H9 (cell line): ENCODE measurements around the gene CCDC88A. TPM values are rescaled to one million over a fixed set of nuclear protein-coding genes. Genes with fewer than 3 reads are reported as not detected.

Experiments used
- DNase-seq: peaks from one replicate; pipeline ENCODE4 v3.0.0-alpha.2; 2017
- H2AFZ ChIP-seq: one replicate; pipeline ENCODE4 v1.6.1; 2013; ENCODE audit warnings: mild to moderate bottlenecking, low read length, control low read depth, moderate library complexity
- H2AK5ac ChIP-seq: 2 replicates; pipeline ENCODE4 v1.6.1; 2013; ENCODE audit warnings: low read length, control low read depth, mixed read lengths; ENCODE audit not compliant: insufficient read length
- H2BK120ac ChIP-seq: one replicate; pipeline ENCODE4 v1.6.1; 2013; ENCODE audit warnings: low read depth, mild to moderate bottlenecking, low read length, control low read depth, inconsistent platforms; ENCODE audit not compliant: poor library complexity, severe bottlenecking
- H2BK12ac ChIP-seq: 2 replicates; pipeline ENCODE4 v1.6.1; 2013; ENCODE audit warnings: low read length, control low read depth, mixed read lengths, low read depth; ENCODE audit not compliant: insufficient read length
- H2BK15ac ChIP-seq: 2 replicates; pipeline ENCODE4 v1.6.1; 2013; ENCODE audit warnings: low read depth, low read length, control low read depth
- H2BK20ac ChIP-seq: one replicate; pipeline ENCODE4 v1.6.1; 2013; ENCODE audit warnings: low read depth, mild to moderate bottlenecking, low read length, control low read depth, inconsistent platforms; ENCODE audit not compliant: poor library complexity, severe bottlenecking
- H2BK5ac ChIP-seq: 2 replicates; pipeline ENCODE4 v1.6.1; 2013; ENCODE audit warnings: low read length, control low read depth, mixed read lengths; ENCODE audit not compliant: insufficient read length
- H3K14ac ChIP-seq: 2 replicates; pipeline ENCODE4 v1.6.1; 2013; ENCODE audit warnings: low read length, control low read depth; ENCODE audit not compliant: insufficient read depth
- H3K18ac ChIP-seq: 2 replicates; pipeline ENCODE4 v1.6.1; 2013; ENCODE audit warnings: low read depth, mild to moderate bottlenecking, mixed read lengths, low read length, control low read depth; ENCODE audit not compliant: insufficient read length
- H3K23ac ChIP-seq: 2 replicates; pipeline ENCODE4 v1.6.1; 2013; ENCODE audit warnings: low read length, control low read depth, mixed read lengths, low read depth; ENCODE audit not compliant: insufficient read length
- H3K23me2 ChIP-seq: 2 replicates; pipeline ENCODE4 v1.6.1; 2013; ENCODE audit warnings: low read depth, mild to moderate bottlenecking, mixed read lengths, low read length, control low read depth; ENCODE audit not compliant: insufficient read length, poor library complexity, severe bottlenecking
- H3K27ac ChIP-seq: 2 replicates; pipeline ENCODE4 v1.5.1; 2013; ENCODE audit warnings: low read length, control low read depth, mixed read lengths, low read depth; ENCODE audit not compliant: insufficient read length
- H3K27me3 ChIP-seq: 2 replicates; pipeline ENCODE4 v1.6.1; 2013; ENCODE audit warnings: low read length, control low read depth, inconsistent platforms; ENCODE audit not compliant: insufficient read depth
- H3K4ac ChIP-seq: 2 replicates; pipeline ENCODE4 v1.6.1; 2013; ENCODE audit warnings: low read depth, mild to moderate bottlenecking, control low read depth, inconsistent platforms, low read length, moderate library complexity
- H3K4me1 ChIP-seq: 2 replicates; pipeline ENCODE4 v1.6.1; 2013; ENCODE audit warnings: low read length, control low read depth, inconsistent platforms; ENCODE audit not compliant: insufficient read depth
- H3K4me2 ChIP-seq: 2 replicates; pipeline ENCODE4 v1.6.1; 2013; ENCODE audit warnings: low read length, control low read depth, mixed read lengths; ENCODE audit not compliant: insufficient read length, insufficient read depth
- H3K56ac ChIP-seq: 2 replicates; pipeline ENCODE4 v1.6.1; 2013; ENCODE audit warnings: low read depth, mild to moderate bottlenecking, mixed read lengths, low read length, control low read depth; ENCODE audit not compliant: insufficient read length
- H3K79me1 ChIP-seq: 2 replicates; pipeline ENCODE4 v1.6.1; 2013; ENCODE audit warnings: low read depth, mild to moderate bottlenecking, moderate library complexity, low read length, control low read depth, inconsistent platforms; ENCODE audit not compliant: insufficient read depth, poor library complexity, severe bottlenecking
- H3K79me2 ChIP-seq: 2 replicates; pipeline ENCODE4 v1.6.1; 2013; ENCODE audit warnings: low read length, control low read depth, inconsistent platforms; ENCODE audit not compliant: insufficient read depth
- H3K9ac ChIP-seq: 2 replicates; pipeline ENCODE4 v1.6.1; 2013; ENCODE audit warnings: low read length, control low read depth, mixed read lengths; ENCODE audit not compliant: insufficient read length; ENCODE audit errors: extremely low read depth
- H3K9me3 ChIP-seq: one replicate; pipeline ENCODE4 v1.6.1; 2013; ENCODE audit warnings: low read depth, low read length, inconsistent platforms; ENCODE audit not compliant: control insufficient read depth
- H3T11ph ChIP-seq: one replicate; pipeline ENCODE4 v1.6.1; 2013; ENCODE audit warnings: mild to moderate bottlenecking, low read length, control low read depth, inconsistent platforms
- H4K20me1 ChIP-seq: one replicate; pipeline ENCODE4 v1.6.1; 2013; ENCODE audit not compliant: control insufficient read depth, insufficient read length, insufficient read depth
- H4K5ac ChIP-seq: 2 replicates; pipeline ENCODE4 v1.6.1; 2013; ENCODE audit warnings: low read depth, mild to moderate bottlenecking, mixed read lengths, low read length, control low read depth; ENCODE audit not compliant: insufficient read length
- H4K8ac ChIP-seq: replicated peaks from 2 replicates; pipeline ENCODE4 v1.6.1; 2013; ENCODE audit warnings: low read length, control low read depth, mixed read lengths, low read depth; ENCODE audit not compliant: insufficient read length
- H4K91ac ChIP-seq: 2 replicates; pipeline ENCODE4 v1.6.1; 2013; ENCODE audit warnings: low read depth, mild to moderate bottlenecking, moderate library complexity, mixed read lengths, low read length, control low read depth; ENCODE audit not compliant: insufficient read length
- H3K27ac Mint-ChIP-seq, 3 experiments: 2 replicates in 2 of 3; 3 replicates in 1 of 3; pipeline ENCODE4 v1.8.0; 2020 to 2021; ENCODE audit warnings: mixed read lengths in 3 of 3, mild to moderate bottlenecking in 1 of 3, moderate library complexity in 1 of 3
- H3K27me3 Mint-ChIP-seq: 2 replicates; pipeline ENCODE4 v1.8.0; 2021; ENCODE audit warnings: low read depth, mild to moderate bottlenecking, moderate library complexity, mixed read lengths
- H3K36me3 Mint-ChIP-seq, 3 experiments: 2 replicates in 2 of 3; 3 replicates in 1 of 3; pipeline ENCODE4 v1.8.0; 2020 to 2021; ENCODE audit warnings: low read depth in 3 of 3, mixed read lengths in 3 of 3; ENCODE audit not compliant: insufficient read depth in 1 of 3
- H3K4me1 Mint-ChIP-seq, 2 experiments: 2 replicates each; pipeline ENCODE4 v1.8.0; 2020; ENCODE audit warnings: mixed read lengths in 2 of 2
- H3K4me3 Mint-ChIP-seq, 2 experiments: 2 replicates in 1 of 2; 3 replicates in 1 of 2; pipeline ENCODE4 v1.8.0; 2020 to 2021; ENCODE audit warnings: mild to moderate bottlenecking in 2 of 2, mixed read lengths in 2 of 2, moderate library complexity in 1 of 2
- H3K9me3 Mint-ChIP-seq, 2 experiments: 2 replicates in 1 of 2; 3 replicates in 1 of 2; pipeline ENCODE4 v1.8.0; 2020; ENCODE audit warnings: mild to moderate bottlenecking in 2 of 2, mixed read lengths in 2 of 2, moderate library complexity in 1 of 2
- WGBS: extraction: QIAGEN DNeasy Blood & Tissue Kit; methylation state at CpG from one replicate; pipeline ENCODE4 v1.1.7; 2013; ENCODE audit warnings: missing lambda C conversion rate, low lambda C conversion rate, mixed read lengths; ENCODE audit not compliant: insufficient read length; ENCODE audit errors: extremely low coverage; 5-methylcytosine and 5-hydroxymethylcytosine counted together
- total RNA-seq: library from RNA; stranded (reverse); gene quantifications from 2 replicates; pipeline ENCODE4 v1.2.1, GENCODE V29; 2021
- TF ChIP-seq, protein P1 (sequence below): fragments of 200-600 bp; sonication (generic); conservative IDR thresholded peaks from 3 replicates; pipeline ENCODE4 v1.8.0; 2021; ENCODE audit warnings: antibody characterized with exemption, mild to moderate bottlenecking

Gene CCDC88A
- total RNA-seq, 1 experiment from 2014 or later = 91.8 TPM

DNA sequence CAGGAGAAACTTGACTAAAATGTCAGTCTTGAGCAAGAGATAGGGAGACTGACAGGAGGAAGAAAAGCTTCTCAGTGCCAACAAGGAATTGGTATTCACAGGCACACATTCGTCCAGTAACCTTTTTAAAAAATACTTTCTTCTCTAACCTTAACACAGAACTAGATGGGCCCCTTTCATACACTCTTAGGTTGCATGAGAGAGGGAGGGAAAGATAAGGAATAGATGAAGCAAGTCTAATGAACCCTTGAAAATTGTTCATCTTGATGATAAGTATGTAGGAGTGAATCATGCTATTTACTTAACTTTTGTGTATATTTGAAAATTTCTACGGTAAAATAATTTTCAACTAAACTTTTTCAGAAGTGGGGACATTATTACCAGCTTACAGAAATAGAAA is 42.0 kb upstream of the CCDC88A start:
- peaks cover 7% of the 10 kb centered on the region for H3K27me3 Mint-ChIP-seq
- H3K4me3 Mint-ChIP-seq = no peak overlapping the region
- H3K4ac ChIP-seq = no peak overlapping the region
- H2AK5ac ChIP-seq = no peak overlapping the region
- H3K4me1 ChIP-seq = no peaks in the 10 kb centered on the region
- peaks cover 20% of the 10 kb centered on the region in 2 experiments for H3K9me3 Mint-ChIP-seq
- H3K79me1 ChIP-seq = no peaks in the 10 kb centered on the region
- H4K91ac ChIP-seq = no peak overlapping the region
- no peak overlapping the region for H3K4me2 ChIP-seq
- no peak overlapping the region for H3K27ac Mint-ChIP-seq
- no peak overlapping the region for H3K9ac ChIP-seq
- no peak overlapping the region for H3K27ac ChIP-seq
- H3K56ac ChIP-seq = no peak overlapping the region
- H3K23ac ChIP-seq = no peak overlapping the region
- H3K36me3 Mint-ChIP-seq = peaks cover 0 to 8% (median 8%) of the 10 kb centered on the region in 3 experiments; a peak in 5 of 7 replicates
- no peaks in the 10 kb centered on the region for H3K4me1 Mint-ChIP-seq
- H2BK15ac ChIP-seq = no peak overlapping the region
- no peak overlapping the region for H2BK12ac ChIP-seq
- H3K27me3 ChIP-seq = no peaks in the 10 kb centered on the region
- H3T11ph ChIP-seq = no peak overlapping the region
- H2BK20ac ChIP-seq = no peak overlapping the region
- H3K9me3 ChIP-seq = no peaks in the 10 kb centered on the region
- TF ChIP-seq, protein P1, sequence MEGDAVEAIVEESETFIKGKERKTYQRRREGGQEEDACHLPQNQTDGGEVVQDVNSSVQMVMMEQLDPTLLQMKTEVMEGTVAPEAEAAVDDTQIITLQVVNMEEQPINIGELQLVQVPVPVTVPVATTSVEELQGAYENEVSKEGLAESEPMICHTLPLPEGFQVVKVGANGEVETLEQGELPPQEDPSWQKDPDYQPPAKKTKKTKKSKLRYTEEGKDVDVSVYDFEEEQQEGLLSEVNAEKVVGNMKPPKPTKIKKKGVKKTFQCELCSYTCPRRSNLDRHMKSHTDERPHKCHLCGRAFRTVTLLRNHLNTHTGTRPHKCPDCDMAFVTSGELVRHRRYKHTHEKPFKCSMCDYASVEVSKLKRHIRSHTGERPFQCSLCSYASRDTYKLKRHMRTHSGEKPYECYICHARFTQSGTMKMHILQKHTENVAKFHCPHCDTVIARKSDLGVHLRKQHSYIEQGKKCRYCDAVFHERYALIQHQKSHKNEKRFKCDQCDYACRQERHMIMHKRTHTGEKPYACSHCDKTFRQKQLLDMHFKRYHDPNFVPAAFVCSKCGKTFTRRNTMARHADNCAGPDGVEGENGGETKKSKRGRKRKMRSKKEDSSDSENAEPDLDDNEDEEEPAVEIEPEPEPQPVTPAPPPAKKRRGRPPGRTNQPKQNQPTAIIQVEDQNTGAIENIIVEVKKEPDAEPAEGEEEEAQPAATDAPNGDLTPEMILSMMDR = no peak
- H2AFZ ChIP-seq = no peak overlapping the region
- no peak overlapping the region for H4K5ac ChIP-seq
- H4K8ac ChIP-seq = no peak overlapping the region
- H2BK5ac ChIP-seq = no peak overlapping the region
- H3K14ac ChIP-seq = no peak overlapping the region
- H3K18ac ChIP-seq = no peak overlapping the region
- no peak overlapping the region for H2BK120ac ChIP-seq
- DNase-seq = no peak
- no peaks in the 10 kb centered on the region for H3K23me2 ChIP-seq
- no peaks in the 10 kb centered on the region for H3K79me2 ChIP-seq
- WGBS = no CpG with 5 or more reads among the region's 2 CpGs
- no peaks in the 10 kb centered on the region for H4K20me1 ChIP-seq
